Subcutaneous abdominal adipose tissue (tissue), 5 donors: Measurements from ENCODE around the gene TRRAP.
"Not testable (repeated sequence)": the region's sequence is repeated elsewhere in the genome, so short reads cannot be mapped to it uniquely, and the experiment has no call there.

ENCODE experiments used
- H3K27ac ChIP-seq: one replicate; pipeline ENCODE4 v1.7.0; 2013; ENCODE audit warnings: low read depth, mild to moderate bottlenecking, inconsistent platforms, low read length, moderate library complexity
- H3K27me3 ChIP-seq, 5 donors: one replicate each; pipeline ENCODE4 v1.7.0; 2013; ENCODE audit warnings: low read length in 5 of 5, inconsistent platforms in 1 of 5; ENCODE audit not compliant: control insufficient read depth in 5 of 5, insufficient read depth in 4 of 5
- H3K36me3 ChIP-seq, 5 donors: one replicate each; pipeline ENCODE4 v1.7.0; 2013; ENCODE audit warnings: low read length in 5 of 5; ENCODE audit not compliant: control insufficient read depth in 5 of 5, insufficient read depth in 5 of 5
- H3K4me1 ChIP-seq, 5 donors: one replicate each; pipeline ENCODE4 v1.7.0; 2013; ENCODE audit warnings: low read length in 5 of 5, mild to moderate bottlenecking in 3 of 5, moderate library complexity in 1 of 5; ENCODE audit not compliant: control insufficient read depth in 5 of 5, insufficient read depth in 5 of 5
- H3K4me3 ChIP-seq, 5 donors: one replicate each; pipeline ENCODE4 v1.7.0; 2013; ENCODE audit warnings: low read length in 5 of 5, low read depth in 1 of 5
- H3K9ac ChIP-seq, 5 donors: one replicate each; pipeline ENCODE4 v1.7.0; 2013; ENCODE audit warnings: low read length in 5 of 5, mild to moderate bottlenecking in 4 of 5, moderate library complexity in 3 of 5
- H3K9me3 ChIP-seq, 5 donors: one replicate each; pipeline ENCODE4 v1.7.0; 2013; ENCODE audit warnings: low read length in 5 of 5; ENCODE audit not compliant: control insufficient read depth in 5 of 5
- donor health status: healthy.
- donor health status: healthy.
- donor health status: healthy.
- donor health status: healthy.
- donor health status: healthy.

The TRRAP gene

GRCh38 chr7:98873610-98874009 lies 4.7 kb upstream of the TRRAP start:
- not testable (repeated sequence) for H3K36me3 ChIP-seq, H3K4me3 ChIP-seq, H3K9ac ChIP-seq, H3K27ac ChIP-seq, H3K9me3 ChIP-seq
- Histone ChIP-seq H3K27me3 (peaks cover 13 to 20% (median 16%) of the 10 kb centered on the region in 5 donors), H3K4me1 (peaks cover 0 to 21% (median 14%) of the 10 kb centered on the region in 5 donors)

GRCh38 chr7:98874942-98875341 lies 3.4 kb upstream of the TRRAP start:
- Histone ChIP-seq H3K4me3 (no peak overlapping the region), H3K27me3 (peaks cover 6 to 10% (median 9%) of the 10 kb centered on the region in 5 donors), H3K36me3 (no peaks in the 10 kb centered on the region), H3K9me3 (no peaks in the 10 kb centered on the region), H3K9ac (no peak overlapping the region), H3K4me1 (peaks cover 4 to 22% (median 19%) of the 10 kb centered on the region in 5 donors), H3K27ac (no peak overlapping the region)

GRCh38 chr7:98875501-98875900 lies 2.8 kb upstream of the TRRAP start:
- peaks cover 6 to 10% (median 9%) of the 10 kb centered on the region in 5 donors for H3K27me3 ChIP-seq
- H3K9ac ChIP-seq = no peak overlapping the region
- no peaks in the 10 kb centered on the region for H3K36me3 ChIP-seq
- no peak overlapping the region for H3K27ac ChIP-seq
- H3K4me3 ChIP-seq = no peak overlapping the region
- H3K9me3 ChIP-seq = no peaks in the 10 kb centered on the region
- H3K4me1 ChIP-seq = peaks cover 4 to 22% (median 18%) of the 10 kb centered on the region in 5 donors

GRCh38 chr7:98877146-98877545 lies 1.2 kb upstream of the TRRAP start:
- Histone ChIP-seq H3K4me3 (no peak overlapping the region), H3K9me3 (no peaks in the 10 kb centered on the region), H3K4me1 (peaks cover 4 to 21% (median 17%) of the 10 kb centered on the region in 5 donors), H3K27me3 (peaks cover 0 to 3% (median 0%) of the 10 kb centered on the region in 5 donors), H3K36me3 (peaks cover 6 to 8% (median 8%) of the 10 kb centered on the region in 5 donors), H3K27ac (no peak overlapping the region), H3K9ac (no peak overlapping the region)

GRCh38 chr7:98877692-98878364 lies 504 bp upstream of the TRRAP start:
- Histone ChIP-seq H3K36me3 (peaks cover 7 to 15% (median 15%) of the 10 kb centered on the region in 5 donors), H3K27ac (no peak overlapping the region), H3K9me3 (no peaks in the 10 kb centered on the region), H3K27me3 (peaks cover 0 to 3% (median 0%) of the 10 kb centered on the region in 5 donors), H3K4me3 (peak overlapping the region; percentile 75 to 95 (median 90)), H3K9ac (peak overlapping the region in 4 of 5 donors; percentile 70 to 100 (median 88)), H3K4me1 (peaks cover 4 to 21% (median 17%) of the 10 kb centered on the region in 5 donors)

GRCh38 chr7:98879198-98879978 lies 1.1 kb downstream of the TRRAP start:
- H3K4me1 ChIP-seq = peaks cover 4 to 21% (median 17%) of the 10 kb centered on the region in 5 donors
- H3K27ac ChIP-seq = peak overlapping the region; percentile 70
- H3K4me3 ChIP-seq = peak overlapping the region; percentile 82 to 95 (median 90)
- H3K36me3 ChIP-seq = peaks cover 7 to 30% (median 29%) of the 10 kb centered on the region in 5 donors
- peaks cover 0 to 3% (median 0%) of the 10 kb centered on the region in 5 donors for H3K27me3 ChIP-seq
- H3K9ac ChIP-seq = peak overlapping the region; percentile 84 to 100 (median 96)
- H3K9me3 ChIP-seq = no peaks in the 10 kb centered on the region

- peaks cover 7 to 35% (median 33%) of the 10 kb centered on the region in 5 donors for H3K36me3 ChIP-seq
- peaks cover 0 to 3% (median 0%) of the 10 kb centered on the region in 5 donors for H3K27me3 ChIP-seq
- peak overlapping the region; percentile 82 to 95 (median 90) for H3K4me3 ChIP-seq
- peaks cover 4 to 21% (median 17%) of the 10 kb centered on the region in 5 donors for H3K4me1 ChIP-seq
- H3K9me3 ChIP-seq = no peaks in the 10 kb centered on the region
- H3K27ac ChIP-seq = peak overlapping the region; percentile 70
- H3K9ac ChIP-seq = peak overlapping the region; percentile 84 to 100 (median 96)
These were observed 1.6 kb downstream of the TRRAP start for GRCh38 chr7:98879979-98880315.

GRCh38 chr7:98880485-98880884 lies 2.2 kb downstream of the TRRAP start:
- Histone ChIP-seq H3K27ac (no peak overlapping the region), H3K4me1 (peaks cover 4 to 21% (median 17%) of the 10 kb centered on the region in 5 donors), H3K27me3 (no peaks in the 10 kb centered on the region), H3K9ac (no peak overlapping the region), H3K36me3 (peaks cover 7 to 36% (median 33%) of the 10 kb centered on the region in 5 donors), H3K4me3 (no peak overlapping the region), H3K9me3 (no peaks in the 10 kb centered on the region)

GRCh38 chr7:98881561-98882315 lies 3.4 kb downstream of the TRRAP start:
- H3K27ac ChIP-seq = no peak overlapping the region
- no peaks in the 10 kb centered on the region for H3K27me3 ChIP-seq
- no peak overlapping the region for H3K9ac ChIP-seq
- no peak overlapping the region for H3K4me3 ChIP-seq
- H3K36me3 ChIP-seq = peaks cover 7 to 40% (median 33%) of the 10 kb centered on the region in 5 donors
- peaks cover 4 to 21% (median 17%) of the 10 kb centered on the region in 5 donors for H3K4me1 ChIP-seq
- H3K9me3 ChIP-seq = no peaks in the 10 kb centered on the region
